ENCODE data around the gene KRTDAP.

Gene KRTDAP

GRCh38 chr19:35460608-35461007 is 29.7 kb downstream of the KRTDAP start:
- Histone ChIP-seq H3K4me3 (ENCODE audit: low read length) (no peak overlapping the region), H3K36me3 (ENCODE audit: control insufficient read depth, low read depth, low read length) (no peaks in the 10 kb centered on the region), H3K27ac (ENCODE audit: low read length) (no peak overlapping the region), H3K9ac (ENCODE audit: low read length) (no peak overlapping the region), H3K27me3 (ENCODE audit: control insufficient read depth, insufficient read depth, low read length) (no peaks in the 10 kb centered on the region), H3K9me3 (ENCODE audit: control insufficient read depth, low read depth, low read length) (no peaks in the 10 kb centered on the region), H3K4me1 (ENCODE audit: control insufficient read depth, low read depth, low read length) (no peaks in the 10 kb centered on the region)

- Histone ChIP-seq H3K9ac (ENCODE audit: low read length) (no peak overlapping the region), H3K4me1 (ENCODE audit: control insufficient read depth, low read depth, low read length) (no peaks in the 10 kb centered on the region)
Measured at GRCh38 chr19:35459414-35460082, 30.7 kb downstream of the KRTDAP start.

GRCh38 chr19:35458731-35459391 is 31.4 kb downstream of the KRTDAP start:
- Histone ChIP-seq H3K27me3 (ENCODE audit: control insufficient read depth, insufficient read depth, low read length) (no peaks in the 10 kb centered on the region), H3K36me3 (ENCODE audit: control insufficient read depth, low read depth, low read length) (no peaks in the 10 kb centered on the region), H3K27ac (ENCODE audit: low read length) (no peak overlapping the region), H3K4me1 (ENCODE audit: control insufficient read depth, low read depth, low read length) (no peaks in the 10 kb centered on the region), H3K9me3 (ENCODE audit: control insufficient read depth, low read depth, low read length) (no peaks in the 10 kb centered on the region), H3K9ac (ENCODE audit: low read length) (no peak overlapping the region), H3K4me3 (ENCODE audit: low read length) (no peak overlapping the region)

More at GRCh38 chr19:35459414-35460082, 30.7 kb downstream of the KRTDAP start:
- no peak overlapping the region for H3K4me3 ChIP-seq (ENCODE audit: low read length)
- H3K9me3 ChIP-seq (ENCODE audit: control insufficient read depth, low read depth, low read length): no peaks in the 10 kb centered on the region
- H3K27me3 ChIP-seq (ENCODE audit: control insufficient read depth, insufficient read depth, low read length): no peaks in the 10 kb centered on the region
- H3K27ac ChIP-seq (ENCODE audit: low read length): no peak overlapping the region
- H3K36me3 ChIP-seq (ENCODE audit: control insufficient read depth, low read depth, low read length): no peaks in the 10 kb centered on the region

GRCh38 chr19:35458192-35458591 is 32.1 kb downstream of the KRTDAP start:
- Histone ChIP-seq H3K36me3 (ENCODE audit: control insufficient read depth, low read depth, low read length) (no peaks in the 10 kb centered on the region), H3K4me1 (ENCODE audit: control insufficient read depth, low read depth, low read length) (no peaks in the 10 kb centered on the region), H3K27me3 (ENCODE audit: control insufficient read depth, insufficient read depth, low read length) (no peaks in the 10 kb centered on the region), H3K9ac (ENCODE audit: low read length) (no peak overlapping the region), H3K9me3 (ENCODE audit: control insufficient read depth, low read depth, low read length) (no peaks in the 10 kb centered on the region), H3K27ac (ENCODE audit: low read length) (no peak overlapping the region), H3K4me3 (ENCODE audit: low read length) (no peak overlapping the region)

GRCh38 chr19:35457173-35457572 is 33.1 kb downstream of the KRTDAP start:
- Histone ChIP-seq H3K4me1 (ENCODE audit: control insufficient read depth, low read depth, low read length) (no peaks in the 10 kb centered on the region), H3K9ac (ENCODE audit: low read length) (no peak overlapping the region), H3K4me3 (ENCODE audit: low read length) (no peak overlapping the region), H3K36me3 (ENCODE audit: control insufficient read depth, low read depth, low read length) (no peaks in the 10 kb centered on the region), H3K27ac (ENCODE audit: low read length) (no peak overlapping the region), H3K27me3 (ENCODE audit: control insufficient read depth, insufficient read depth, low read length) (no peaks in the 10 kb centered on the region), H3K9me3 (ENCODE audit: control insufficient read depth, low read depth, low read length) (no peaks in the 10 kb centered on the region)

GRCh38 chr19:35455616-35456201 is 34.6 kb downstream of the KRTDAP start:
- no peaks in the 10 kb centered on the region for H3K4me1 ChIP-seq (ENCODE audit: control insufficient read depth, low read depth, low read length)
- H3K27ac ChIP-seq (ENCODE audit: low read length): no peak overlapping the region
- no peaks in the 10 kb centered on the region for H3K9me3 ChIP-seq (ENCODE audit: control insufficient read depth, low read depth, low read length)
- no peaks in the 10 kb centered on the region for H3K27me3 ChIP-seq (ENCODE audit: control insufficient read depth, insufficient read depth, low read length)
- no peak overlapping the region for H3K4me3 ChIP-seq (ENCODE audit: low read length)
- no peaks in the 10 kb centered on the region for H3K36me3 ChIP-seq (ENCODE audit: control insufficient read depth, low read depth, low read length)
- H3K9ac ChIP-seq (ENCODE audit: low read length): no peak overlapping the region

- Histone ChIP-seq H3K36me3 (ENCODE audit: control insufficient read depth, low read depth, low read length) (no peaks in the 10 kb centered on the region), H3K9ac (ENCODE audit: low read length) (no peak overlapping the region), H3K4me1 (ENCODE audit: control insufficient read depth, low read depth, low read length) (no peaks in the 10 kb centered on the region), H3K9me3 (ENCODE audit: control insufficient read depth, low read depth, low read length) (no peaks in the 10 kb centered on the region), H3K27ac (ENCODE audit: low read length) (no peak overlapping the region), H3K4me3 (ENCODE audit: low read length) (no peak overlapping the region), H3K27me3 (ENCODE audit: control insufficient read depth, insufficient read depth, low read length) (no peaks in the 10 kb centered on the region)
Measured at GRCh38 chr19:35454663-35455062, 35.6 kb downstream of the KRTDAP start.

- Histone ChIP-seq H3K4me3 (ENCODE audit: low read length) (no peak overlapping the region), H3K27me3 (ENCODE audit: control insufficient read depth, insufficient read depth, low read length) (no peaks in the 10 kb centered on the region), H3K9ac (ENCODE audit: low read length) (no peak overlapping the region), H3K4me1 (ENCODE audit: control insufficient read depth, low read depth, low read length) (no peaks in the 10 kb centered on the region), H3K9me3 (ENCODE audit: control insufficient read depth, low read depth, low read length) (no peaks in the 10 kb centered on the region), H3K36me3 (ENCODE audit: control insufficient read depth, low read depth, low read length) (no peaks in the 10 kb centered on the region), H3K27ac (ENCODE audit: low read length) (no peak overlapping the region)
Measured at GRCh38 chr19:35451338-35452096, 38.7 kb downstream of the KRTDAP start.

- no peak overlapping the region for H3K4me3 ChIP-seq (ENCODE audit: low read length)
- no peak overlapping the region for H3K9ac ChIP-seq (ENCODE audit: low read length)
- H3K27ac ChIP-seq (ENCODE audit: low read length): no peak overlapping the region
Measured at GRCh38 chr19:35449359-35450043, 40.8 kb downstream of the KRTDAP start.

GRCh38 chr19:35447606-35448469 is 42.4 kb downstream of the KRTDAP start, which contains the start of gene FFAR2:
Gene FFAR2 (plus strand): TSS chr19:35448257. CDS start chr19:35449715, 1,458 bp downstream.
- no peaks in the 10 kb centered on the region for H3K9me3 ChIP-seq (ENCODE audit: control insufficient read depth, low read depth, low read length)
- H3K27me3 ChIP-seq (ENCODE audit: control insufficient read depth, insufficient read depth, low read length): no peaks in the 10 kb centered on the region
- no peak within 1 kb of the TSS for H3K9ac ChIP-seq (ENCODE audit: low read length)
- H3K4me1 ChIP-seq (ENCODE audit: control insufficient read depth, low read depth, low read length): no peaks in the 10 kb centered on the region
- no peak within 1 kb of the TSS for H3K4me3 ChIP-seq (ENCODE audit: low read length)
- H3K27ac ChIP-seq (ENCODE audit: low read length): no peak within 1 kb of the TSS
- H3K36me3 ChIP-seq (ENCODE audit: control insufficient read depth, low read depth, low read length): no peaks in the 10 kb centered on the region

More at GRCh38 chr19:35449359-35450043, 40.8 kb downstream of the KRTDAP start:
- H3K9me3 ChIP-seq (ENCODE audit: control insufficient read depth, low read depth, low read length): no peaks in the 10 kb centered on the region
- no peaks in the 10 kb centered on the region for H3K4me1 ChIP-seq (ENCODE audit: control insufficient read depth, low read depth, low read length)
- no peaks in the 10 kb centered on the region for H3K27me3 ChIP-seq (ENCODE audit: control insufficient read depth, insufficient read depth, low read length)
- no peaks in the 10 kb centered on the region for H3K36me3 ChIP-seq (ENCODE audit: control insufficient read depth, low read depth, low read length)
